Globus pallidus (tissue), 1 donor: ENCODE data around the gene FOXF2.
"Not testable (repeated sequence)": the region's sequence is repeated elsewhere in the genome, so short reads cannot be mapped to it uniquely, and the experiment has no call there.

Experiments used
- DNase-seq: peaks from one replicate; pipeline ENCODE4 v3.0.0-alpha.2; 2015; ENCODE audit warnings: low spot score

The FOXF2 gene

DNA sequence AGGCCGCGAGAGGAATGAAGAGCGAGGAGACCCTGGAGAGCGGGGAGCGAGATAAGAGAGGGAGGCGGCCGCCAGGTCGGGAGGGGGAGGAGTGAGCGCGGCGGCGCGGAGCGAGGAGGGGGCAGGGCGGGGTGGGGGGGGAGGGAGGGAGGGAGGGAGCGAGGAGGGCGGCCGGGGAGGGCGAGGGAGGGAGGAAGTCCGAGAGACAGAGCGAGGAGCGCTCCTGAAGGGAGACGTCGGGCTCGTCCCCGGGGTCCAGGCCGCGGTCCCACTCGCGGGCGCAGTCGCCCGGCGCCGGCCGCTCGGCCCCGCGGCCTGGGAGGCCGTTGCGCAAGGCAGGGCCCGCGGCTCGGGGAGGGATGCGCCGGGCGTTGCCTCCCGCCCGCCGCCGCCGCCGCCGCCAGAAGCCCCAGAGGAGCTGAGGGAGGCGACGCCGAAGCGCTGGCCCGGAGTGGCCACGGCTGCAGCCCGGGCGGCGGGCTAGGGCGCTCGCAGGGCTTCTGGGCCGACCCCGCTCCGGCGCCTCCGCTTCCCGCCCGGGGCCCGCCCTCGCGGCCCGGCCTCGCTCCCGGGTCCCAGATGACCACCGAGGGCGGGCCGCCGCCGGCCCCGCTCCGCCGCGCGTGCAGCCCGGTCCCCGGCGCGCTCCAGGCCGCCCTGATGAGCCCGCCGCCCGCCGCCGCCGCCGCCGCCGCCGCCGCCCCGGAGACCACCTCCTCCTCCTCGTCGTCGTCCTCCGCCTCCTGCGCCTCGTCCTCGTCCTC is at the start of gene FOXF2:
Gene FOXF2 (plus strand): TSS at position 208 of the 764 bp plus-strand sequence. CDS start 372 bp downstream, at position 580.
- no peak for DNase-seq

DNA sequence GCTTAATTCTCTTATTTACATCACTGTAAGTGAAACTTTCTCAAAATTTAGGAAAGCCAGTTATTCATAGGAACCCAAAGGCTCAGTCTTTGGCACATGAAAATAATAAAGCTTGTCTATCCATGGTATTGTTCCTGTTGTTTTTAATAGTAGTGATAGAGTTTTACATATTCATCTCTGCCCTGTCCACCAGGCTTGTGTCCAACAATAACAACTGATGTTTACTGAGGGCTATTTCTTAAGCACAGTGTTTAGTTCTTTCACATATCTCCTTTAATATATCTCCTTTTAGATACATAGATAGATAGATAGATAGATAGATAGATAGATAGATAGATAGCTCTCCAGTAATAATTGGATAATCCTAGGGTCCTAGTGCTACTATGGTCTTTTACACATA is 43.3 kb upstream of the FOXF2 start:
- DNase-seq, result no peak

DNA sequence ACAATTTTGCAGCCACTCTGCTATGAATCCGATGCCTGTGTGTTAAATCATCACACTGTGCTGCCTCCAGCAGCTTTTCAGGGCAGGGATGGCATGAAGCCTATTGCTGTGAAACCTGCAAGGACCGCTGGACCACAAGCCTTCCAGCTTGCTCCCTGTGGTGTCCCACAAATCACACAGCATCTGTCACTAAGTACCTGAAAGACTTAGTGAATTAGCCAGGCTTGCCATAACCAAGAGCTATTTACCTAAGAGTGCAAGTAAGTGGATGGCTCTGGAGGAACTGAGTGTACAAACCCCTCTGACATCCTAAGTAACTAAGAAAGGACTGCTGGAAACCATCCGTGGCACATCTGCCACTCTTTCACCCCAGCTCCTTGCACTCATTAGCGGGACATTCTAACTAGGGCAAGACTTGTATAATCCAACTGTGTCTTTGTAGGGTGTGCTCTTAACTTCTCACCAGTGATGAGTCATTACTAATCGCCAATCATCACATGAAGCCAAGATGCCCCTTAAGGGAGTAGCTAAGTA is 42.8 kb upstream of the FOXF2 start:
- DNase-seq, result no peak

GRCh38 chr6:1347161-1347560 is 42.2 kb upstream of the FOXF2 start:
- no peak for DNase-seq

GRCh38 chr6:1348675-1349074 is 40.7 kb upstream of the FOXF2 start:
- no peak for DNase-seq

- no peak for DNase-seq
These were observed 39.7 kb upstream of the FOXF2 start for GRCh38 chr6:1349655-1350054.

GRCh38 chr6:1351381-1352008 is 37.9 kb upstream of the FOXF2 start:
- no peak for DNase-seq

DNA sequence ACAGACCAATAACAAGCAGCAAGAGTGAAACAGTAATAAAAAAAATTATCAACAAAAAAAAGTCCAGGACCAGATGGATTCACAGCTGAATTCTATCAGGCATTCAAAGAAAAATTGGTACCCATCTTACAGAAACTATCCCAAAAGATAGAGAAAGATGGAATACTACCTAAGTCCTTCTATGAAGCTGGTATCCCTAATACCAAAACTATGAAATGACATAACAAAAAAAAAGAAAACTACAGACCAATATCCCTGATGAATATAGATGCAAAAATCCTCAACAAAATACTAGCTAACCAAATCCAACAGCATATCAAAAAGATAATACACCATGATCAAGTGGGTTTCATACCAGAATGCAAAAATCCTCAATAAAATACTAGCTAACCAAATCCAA is 34.3 kb upstream of the FOXF2 start:
- not testable (repeated sequence) for DNase-seq

- DNase-seq, result not testable (repeated sequence)
These were observed 27.7 kb upstream of the FOXF2 start for GRCh38 chr6:1361717-1362116.

DNA sequence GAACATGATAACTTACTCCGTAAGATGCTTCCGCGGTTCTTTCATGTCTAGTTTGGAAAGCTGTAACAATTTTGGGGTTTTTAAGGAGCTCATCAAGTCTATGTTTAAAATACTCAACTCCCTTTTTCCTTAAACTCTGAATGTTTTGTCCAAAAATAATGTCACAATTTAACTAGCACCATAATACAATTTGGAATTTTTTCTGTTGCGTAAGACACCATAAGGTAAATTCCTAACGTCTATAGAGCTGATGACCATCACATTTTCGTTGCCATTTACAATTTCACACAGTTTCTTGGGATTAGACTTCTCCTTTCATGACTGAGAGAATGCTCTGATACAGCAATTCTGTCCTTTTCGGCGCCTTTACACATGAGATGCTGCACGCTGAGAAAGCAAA is 26.7 kb upstream of the FOXF2 start:
- DNase-seq, result no peak

DNA sequence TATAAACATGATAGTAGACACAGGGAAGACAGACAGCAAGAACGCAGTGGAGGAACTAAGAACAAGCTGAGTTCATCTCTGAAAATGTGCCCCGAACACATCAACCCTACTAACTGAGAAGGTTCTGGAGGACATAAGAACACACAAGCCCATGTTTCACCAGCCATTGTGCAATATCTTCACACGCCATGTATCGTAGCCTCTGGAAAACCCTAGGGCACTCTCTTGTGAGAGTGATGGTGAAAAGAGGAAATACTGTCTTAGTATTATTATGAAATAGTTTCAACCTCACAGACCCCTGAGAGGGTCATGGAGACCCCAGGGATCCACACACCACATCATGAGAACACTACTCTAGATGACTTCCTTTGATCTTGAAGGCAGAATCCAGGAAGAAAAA is 26.1 kb upstream of the FOXF2 start:
- no peak for DNase-seq

DNA sequence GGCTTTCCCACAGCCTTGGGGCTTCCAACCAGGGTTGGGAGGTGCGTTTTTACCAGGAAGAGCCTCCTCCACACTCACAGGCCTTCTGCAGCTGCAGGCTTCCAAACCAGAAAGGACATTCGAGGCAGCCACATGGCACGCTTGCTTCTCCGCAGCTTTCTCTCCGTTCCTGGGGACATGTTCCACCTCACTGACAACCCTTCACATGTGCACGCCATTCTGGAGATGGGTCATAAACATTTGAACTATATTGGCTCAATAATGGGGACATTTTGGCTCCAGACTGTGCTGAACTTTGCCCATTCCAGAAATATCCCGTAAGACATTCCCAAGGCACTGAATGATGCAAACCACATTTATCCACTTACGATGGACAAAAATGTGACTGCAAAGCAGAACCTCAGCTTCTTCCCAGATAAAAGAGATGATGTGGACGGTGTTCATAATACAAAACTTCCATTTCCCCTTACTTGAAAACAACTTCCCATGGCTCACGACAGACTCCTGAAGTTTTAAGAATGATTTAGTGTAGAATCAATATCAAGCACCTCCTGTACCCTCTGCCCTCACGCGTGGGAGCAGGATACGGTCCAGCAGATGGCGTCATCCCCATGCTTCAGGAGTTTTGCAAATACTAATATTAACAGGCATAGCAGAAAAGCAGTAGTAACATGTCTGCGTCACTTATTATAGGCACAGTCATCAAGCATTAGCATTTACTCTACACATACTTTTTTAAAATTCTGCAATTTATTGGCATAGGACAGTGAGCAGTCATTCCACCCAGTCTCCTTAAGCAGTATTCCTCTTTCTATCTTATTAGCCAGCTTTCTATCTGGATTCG is 25.4 kb upstream of the FOXF2 start:
- no peak for DNase-seq

GRCh38 chr6:1364791-1365190 is 24.6 kb upstream of the FOXF2 start:
- DNase-seq, result no peak

DNA sequence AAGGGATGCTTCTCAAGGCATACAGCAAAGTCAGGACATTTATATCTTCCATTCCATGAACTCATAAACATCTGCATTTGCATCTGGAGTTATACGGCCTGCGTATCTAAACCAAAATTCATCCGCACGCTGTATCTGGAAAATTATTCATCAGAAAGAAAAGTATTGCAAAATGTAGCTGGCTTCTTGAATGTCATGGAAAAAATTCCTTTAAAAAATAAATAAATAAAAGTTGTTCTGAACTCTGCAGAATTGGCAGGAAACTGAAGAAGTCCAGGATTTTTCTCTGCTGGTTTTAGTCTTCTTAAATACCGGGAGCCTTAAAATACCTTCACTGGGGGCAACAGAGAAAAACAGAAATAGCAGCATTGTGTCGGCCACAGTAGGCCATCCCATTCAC is 23.7 kb upstream of the FOXF2 start:
- no peak for DNase-seq

DNA sequence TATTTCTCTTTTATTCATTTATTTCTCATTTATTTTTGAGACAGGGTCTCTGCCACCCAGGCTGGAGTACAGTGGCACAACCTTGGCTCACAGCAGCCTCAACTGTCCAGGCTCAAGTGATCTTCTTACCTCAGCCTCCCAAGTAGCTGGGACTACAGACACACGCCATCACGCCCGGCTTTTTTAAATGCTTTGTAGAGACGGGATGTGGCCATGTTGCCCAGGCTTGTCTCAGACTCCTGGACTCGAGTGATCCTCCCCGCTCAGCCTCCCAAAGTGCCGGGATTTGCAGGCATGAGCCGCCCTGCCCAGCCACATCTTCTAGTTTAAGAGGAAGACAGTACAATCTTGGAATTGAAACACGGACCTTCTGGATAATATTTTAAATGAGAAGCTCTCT is 21.6 kb upstream of the FOXF2 start:
- DNase-seq, result no peak

GRCh38 chr6:1368940-1369339 is 20.4 kb upstream of the FOXF2 start:
- no peak for DNase-seq

DNA sequence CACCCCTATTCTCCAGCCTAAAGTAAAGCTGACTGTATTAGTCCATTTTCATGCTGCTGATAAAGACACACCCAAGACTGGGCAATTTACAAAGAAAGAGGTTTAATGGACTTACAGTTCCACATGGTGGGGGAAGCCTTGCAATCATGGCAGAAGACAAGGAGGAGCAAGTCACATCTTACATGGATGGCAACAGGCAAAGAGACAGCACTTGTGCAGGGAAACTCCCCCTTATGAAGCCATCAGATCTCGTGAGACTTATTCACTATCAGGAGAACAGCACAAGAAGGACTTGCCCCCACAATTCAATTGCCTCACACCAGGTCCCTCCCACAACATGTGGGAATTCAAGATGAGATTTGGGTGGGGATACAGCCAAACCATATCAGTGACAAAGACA is 19.7 kb upstream of the FOXF2 start:
- DNase-seq, result not testable (repeated sequence)

DNA sequence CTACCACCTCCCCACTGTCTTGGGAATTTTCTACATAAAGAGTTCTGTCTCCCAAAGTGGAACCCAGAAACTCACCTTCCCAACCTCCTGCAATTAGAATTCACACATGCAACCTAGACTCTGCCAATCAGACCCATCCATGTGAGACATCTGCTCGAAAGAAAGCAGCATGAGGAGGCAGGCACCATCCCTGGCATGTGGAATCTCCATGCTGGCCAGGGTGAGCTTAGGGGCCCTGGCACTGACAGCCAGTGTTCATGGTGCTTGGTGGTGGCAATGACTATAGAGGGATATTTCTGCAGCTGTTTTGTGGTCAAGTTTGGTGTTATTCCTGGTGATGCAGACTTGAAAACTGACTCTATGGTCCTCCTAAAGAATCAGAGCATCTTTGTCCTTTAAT is 17.4 kb upstream of the FOXF2 start:
- no peak for DNase-seq

- no peak for DNase-seq
These were observed 16.7 kb upstream of the FOXF2 start for GRCh38 chr6:1372690-1373089.

DNA sequence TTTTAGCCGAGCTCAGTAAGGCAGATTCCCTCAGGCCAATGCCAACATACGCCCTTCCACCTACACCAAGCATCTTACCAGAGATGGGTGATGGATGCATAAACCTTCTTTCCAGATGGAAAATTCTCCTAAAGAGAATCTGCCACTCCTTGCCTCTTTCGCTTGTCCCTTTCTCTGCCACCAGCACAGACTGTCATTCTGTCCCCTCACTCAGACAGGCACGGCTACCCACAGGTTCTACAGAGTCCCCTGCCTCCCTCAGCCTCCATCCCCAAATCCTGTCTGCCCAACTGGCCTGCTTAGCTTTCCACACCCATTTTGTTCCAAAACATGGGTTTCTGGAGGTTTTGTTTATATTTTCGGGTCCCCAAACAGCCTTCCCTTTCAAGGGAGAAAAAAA is 12.7 kb upstream of the FOXF2 start:
- DNase-seq, result no peak

GRCh38 chr6:1377526-1377925 is 11.8 kb upstream of the FOXF2 start:
- DNase-seq, result no peak
